Liver (tissue), 9 donors: ENCODE data around the gene ACTL8. TPM values are rescaled to one million over a fixed set of nuclear protein-coding genes. Genes with fewer than 3 reads are reported as not detected.

Experiments used
- DNase-seq: peaks from one replicate; pipeline ENCODE4 v3.0.0-alpha.2; 2017; ENCODE audit warnings: low spot score
- H3K27ac ChIP-seq, 2 donors: one replicate each; pipeline ENCODE4 v1.7.0; 2013; ENCODE audit warnings: inconsistent platforms in 2 of 2, low read length in 2 of 2, control low read depth in 1 of 2, low read depth in 1 of 2, mild to moderate bottlenecking in 1 of 2
- H3K27me3 ChIP-seq, 4 donors: one replicate each; pipeline versions ENCODE4 v1.6.1 to v1.7.0; 2013; ENCODE audit warnings: low read length in 3 of 4, inconsistent platforms in 1 of 4, mild to moderate bottlenecking in 1 of 4, moderate library complexity in 1 of 4; ENCODE audit not compliant: control insufficient read depth in 4 of 4, insufficient read depth in 4 of 4
- H3K36me3 ChIP-seq, 4 donors: one replicate each; pipeline versions ENCODE4 v1.6.1 to v1.7.0; 2013; ENCODE audit warnings: low read length in 3 of 4, mild to moderate bottlenecking in 3 of 4, low read depth in 1 of 4, moderate library complexity in 1 of 4; ENCODE audit not compliant: control insufficient read depth in 4 of 4, insufficient read depth in 3 of 4
- H3K4me1 ChIP-seq, 4 donors: one replicate each; pipeline versions ENCODE4 v1.6.1 to v1.7.0; 2013; ENCODE audit warnings: low read length in 3 of 4, mild to moderate bottlenecking in 3 of 4, moderate library complexity in 1 of 4; ENCODE audit not compliant: control insufficient read depth in 4 of 4, insufficient read depth in 4 of 4
- H3K4me3 ChIP-seq, 3 donors: one replicate each; pipeline versions ENCODE4 v1.6.1 to v1.7.0; 2013; ENCODE audit warnings: low read length in 3 of 3, control low read depth in 1 of 3, low read depth in 1 of 3, mild to moderate bottlenecking in 1 of 3
- H3K9ac ChIP-seq, 2 donors: one replicate each; pipeline ENCODE4 v1.7.0; 2013; ENCODE audit warnings: low read length in 2 of 2, mild to moderate bottlenecking in 2 of 2, moderate library complexity in 2 of 2, control low read depth in 1 of 2, low read depth in 1 of 2
- H3K9me3 ChIP-seq, 4 donors: one replicate each; pipeline versions ENCODE4 v1.6.1 to v1.7.0; 2013; ENCODE audit warnings: low read length in 3 of 4; ENCODE audit not compliant: control insufficient read depth in 4 of 4
- EGR1 ChIP-seq, 2 donors: IDR thresholded peaks; 2 replicates each; pipeline ENCODE4 v1.6.1; 2016 to 2018; ENCODE audit warnings: antibody characterized with exemption in 2 of 2, low read depth in 2 of 2
- HNF4A ChIP-seq, 2 donors: conservative IDR thresholded peaks; 2 replicates each; pipeline ENCODE4 v1.6.1; 2016; ENCODE audit warnings: antibody characterized with exemption in 2 of 2, mild to moderate bottlenecking in 2 of 2
- HNF4G ChIP-seq: IDR thresholded peaks from 2 replicates; pipeline ENCODE4 v1.6.1; 2016; ENCODE audit warnings: antibody characterized with exemption
- REST ChIP-seq: IDR thresholded peaks from 2 replicates; pipeline ENCODE4 v1.6.1; 2016; ENCODE audit warnings: antibody characterized with exemption, mild to moderate bottlenecking
- WGBS: extraction: QIAGEN DNeasy Blood & Tissue Kit; methylation state at CpG from one replicate; pipeline ENCODE4 v1.1.7; 2013; 5-methylcytosine and 5-hydroxymethylcytosine counted together
- polyA plus RNA-seq, 2 donors: library from polyadenylated mRNA; stranded (reverse) in 1 of 2; unstranded in 1 of 2; fragments of 200-250 nt in 1 of 2; fragments of >200 nt in 1 of 2; fragmentation: Nextera tagmentation in 1 of 2; extraction: Ambion mirVana in 1 of 2; gene quantifications; one replicate each; pipeline versions ENCODE4 v1.2.1 to v1.2.3, GENCODE V29; 2013 to 2015
- total RNA-seq, 2 donors: library from RNA; depleted of rRNA; stranded (reverse); fragments of >200 nt; gene quantifications; one replicate each; pipeline ENCODE4 v1.2.3, GENCODE V29; 2014
- donor health status: healthy.
- donor health status: healthy.
- donor health status: healthy.
- donor health status: healthy.
- donor health status: healthy.

Gene ACTL8
- total and polyA plus RNA-seq, 4 donors = not detected

GRCh38 chr1:17743008-17743647, 12.0 kb upstream of the ACTL8 start:
- 63% methylated on average over 11 of the region's 11 CpGs for WGBS

GRCh38 chr1:17743925-17744324, 11.2 kb upstream of the ACTL8 start:
- Histone ChIP-seq H3K27me3 (no peaks in the 10 kb centered on the region), H3K9ac (no peak overlapping the region)
- 93% methylated on average over 3 of the region's 3 CpGs for WGBS

More at GRCh38 chr1:17743008-17743647, 12.0 kb upstream of the ACTL8 start:
- DNase-seq = no peak
- no peaks in the 10 kb centered on the region for H3K36me3 ChIP-seq
- H3K27me3 ChIP-seq = no peaks in the 10 kb centered on the region
- H3K9ac ChIP-seq = no peak overlapping the region
- H3K4me1 ChIP-seq = no peaks in the 10 kb centered on the region
- H3K27ac ChIP-seq = no peak overlapping the region
- H3K4me3 ChIP-seq = no peak overlapping the region
- TF ChIP-seq REST = no peak
- TF ChIP-seq HNF4A (conservative IDR thresholded peaks at IDR 0.05) = no peak
- TF ChIP-seq EGR1 (IDR thresholded peaks at IDR 0.05; ENCODE audit: low read depth in 2 of 2) = no peak
- H3K9me3 ChIP-seq = no peaks in the 10 kb centered on the region

More at GRCh38 chr1:17743925-17744324, 11.2 kb upstream of the ACTL8 start:
- Histone ChIP-seq H3K9me3 (no peaks in the 10 kb centered on the region), H3K36me3 (no peaks in the 10 kb centered on the region), H3K4me1 (no peaks in the 10 kb centered on the region), H3K27ac (no peak overlapping the region), H3K4me3 (no peak overlapping the region)
- TF ChIP-seq HNF4G = no peak
- TF ChIP-seq REST = no peak
- no peak for DNase-seq
